DMS153 (cell line): ENCODE results near the gene LAMTOR4.
"Not testable (repeated sequence)": the region's sequence is repeated elsewhere in the genome, so short reads cannot be mapped to it uniquely, and the experiment has no call there.

ENCODE experiments used
- DNase-seq: peaks from one replicate; lab custom pipeline; 2025; lab: John Stamatoyannopoulos, UW

The LAMTOR4 gene

DNA sequence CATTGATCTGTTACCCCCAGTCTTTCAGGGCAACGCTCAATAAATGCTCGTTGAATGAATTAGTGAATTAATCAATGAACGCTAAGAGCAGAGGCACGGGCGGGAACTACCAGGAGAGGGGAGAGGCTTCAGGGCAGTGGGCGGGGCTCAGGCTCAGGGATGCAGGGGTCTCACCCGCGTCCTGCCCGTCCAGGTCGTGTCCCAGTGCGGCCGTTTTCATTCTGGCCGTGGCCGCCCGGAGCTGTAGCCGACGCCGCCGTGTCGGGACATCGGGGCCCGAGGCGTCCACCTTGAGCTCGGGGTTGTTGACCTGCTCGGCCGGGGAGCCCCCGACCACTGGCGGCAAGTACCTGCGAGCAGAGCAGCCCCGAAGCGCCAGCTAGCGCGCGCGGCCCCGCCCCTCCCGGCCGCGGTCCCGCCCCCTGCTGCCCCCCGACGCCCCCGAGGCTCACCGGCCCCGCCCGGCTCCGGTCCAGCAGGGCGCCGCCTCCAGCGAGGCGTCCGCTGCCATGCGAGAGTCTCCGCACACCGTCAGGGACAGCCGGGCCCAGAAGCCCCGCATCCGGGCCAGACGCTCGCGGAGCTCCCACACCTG is 22.5 kb downstream of the LAMTOR4 start:
- DNase-seq, result no peak

DNA sequence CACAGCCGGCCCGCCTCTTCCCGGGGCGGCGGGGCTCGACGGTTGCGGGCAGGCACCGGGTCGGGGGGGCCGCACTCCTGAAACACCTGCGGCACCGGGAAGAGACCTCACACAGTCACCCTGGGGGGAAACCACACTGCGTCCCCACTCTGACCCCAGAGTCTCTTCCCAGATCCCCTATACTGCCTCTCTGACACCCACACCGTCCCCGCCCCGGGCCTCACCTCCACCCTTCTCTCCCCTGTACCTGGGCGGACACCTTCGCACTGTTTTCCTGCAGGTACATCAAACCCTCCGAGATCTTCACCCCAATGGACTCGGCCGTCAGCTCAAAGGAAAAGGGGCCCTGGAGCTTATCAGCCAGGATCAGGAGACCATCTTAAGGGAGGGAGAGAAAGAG is 23.1 kb downstream of the LAMTOR4 start:
- DNase-seq, result no peak

DNA sequence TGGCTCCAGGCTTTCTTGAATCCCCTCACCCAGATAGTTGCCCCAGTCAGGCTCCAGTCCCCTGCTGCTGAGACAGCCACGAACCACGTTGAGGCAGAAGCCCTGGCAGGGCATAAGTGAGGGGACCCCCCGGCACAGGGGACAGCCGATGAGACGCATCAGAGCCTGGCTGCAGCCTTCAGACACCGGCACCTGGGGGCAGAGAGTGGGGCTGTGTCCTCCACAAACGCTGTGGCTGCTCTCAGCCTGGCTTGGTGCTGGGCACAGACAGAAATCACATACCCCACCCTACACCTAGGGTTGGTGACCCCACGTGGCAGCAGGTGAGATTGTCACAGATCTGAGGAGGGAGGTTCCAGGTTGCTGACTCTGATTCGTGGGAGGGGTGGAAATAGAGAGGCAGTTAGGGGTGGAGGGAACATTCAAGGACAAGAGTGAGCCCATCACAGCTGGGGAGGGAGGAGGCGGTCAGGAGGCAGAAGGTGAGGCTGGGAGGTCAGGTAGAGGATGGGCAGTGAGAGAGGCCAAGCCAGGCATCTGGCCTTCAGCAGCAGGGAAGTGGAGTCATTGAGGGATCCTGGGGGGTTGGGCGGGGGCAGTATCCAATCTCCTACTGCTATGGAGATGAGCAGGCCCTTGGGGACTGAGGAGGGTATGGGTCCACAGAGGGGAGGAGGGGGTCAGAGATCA is 25.2 kb downstream of the LAMTOR4 start:
- DNase-seq, result no peak

DNA sequence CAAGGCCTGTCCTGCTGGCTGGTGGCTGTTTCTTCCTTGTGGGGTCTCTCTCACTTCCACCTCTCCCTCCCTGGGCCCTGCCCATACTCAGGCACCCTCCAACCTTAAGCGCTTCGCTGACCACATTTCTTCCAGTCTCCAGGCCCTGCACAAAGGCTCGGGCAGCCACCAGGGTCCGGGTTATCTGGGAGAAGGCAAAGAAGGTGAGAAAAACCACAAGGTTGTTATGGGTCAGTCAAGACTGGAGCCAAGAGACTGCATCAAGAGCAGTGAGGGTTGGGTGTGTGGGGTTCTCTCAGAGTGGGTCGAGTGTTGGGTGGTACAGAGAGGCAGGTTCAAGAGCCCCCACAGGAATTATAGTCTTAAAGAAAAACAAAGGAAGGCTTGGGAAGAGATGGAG is 25.9 kb downstream of the LAMTOR4 start:
- no peak for DNase-seq

DNA sequence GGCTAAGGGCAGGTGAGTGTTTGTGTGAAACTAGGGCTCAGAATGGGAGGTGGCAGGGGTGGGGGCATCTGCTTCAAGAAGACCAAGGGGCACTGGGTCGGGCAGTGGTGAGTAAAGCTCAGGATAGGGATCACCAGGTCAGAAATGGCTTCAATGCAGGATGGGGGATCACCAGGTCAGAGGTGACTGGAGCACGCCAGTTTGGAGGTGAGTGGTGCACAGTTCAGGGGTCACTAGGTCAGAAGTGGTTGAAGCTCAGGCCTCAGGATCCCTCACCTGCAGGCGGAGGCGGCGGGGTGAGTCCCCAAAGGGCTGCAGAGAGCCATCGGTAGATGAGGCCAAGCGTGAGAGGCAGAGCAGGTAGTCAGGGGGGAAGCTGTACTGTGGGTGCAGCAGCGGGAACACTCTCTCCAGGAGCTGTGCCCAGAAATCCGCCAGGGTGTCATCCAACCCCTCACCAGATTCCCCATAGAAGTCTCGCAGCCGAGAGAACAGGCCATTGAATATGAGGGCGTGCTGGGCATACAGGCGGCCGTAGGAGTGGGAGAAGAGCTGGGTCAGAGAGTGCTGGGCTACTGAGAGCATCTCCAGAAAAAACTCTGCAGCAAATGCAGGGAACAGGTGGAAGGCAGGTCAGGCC is 26.7 kb downstream of the LAMTOR4 start:
- DNase-seq, result no peak

DNA sequence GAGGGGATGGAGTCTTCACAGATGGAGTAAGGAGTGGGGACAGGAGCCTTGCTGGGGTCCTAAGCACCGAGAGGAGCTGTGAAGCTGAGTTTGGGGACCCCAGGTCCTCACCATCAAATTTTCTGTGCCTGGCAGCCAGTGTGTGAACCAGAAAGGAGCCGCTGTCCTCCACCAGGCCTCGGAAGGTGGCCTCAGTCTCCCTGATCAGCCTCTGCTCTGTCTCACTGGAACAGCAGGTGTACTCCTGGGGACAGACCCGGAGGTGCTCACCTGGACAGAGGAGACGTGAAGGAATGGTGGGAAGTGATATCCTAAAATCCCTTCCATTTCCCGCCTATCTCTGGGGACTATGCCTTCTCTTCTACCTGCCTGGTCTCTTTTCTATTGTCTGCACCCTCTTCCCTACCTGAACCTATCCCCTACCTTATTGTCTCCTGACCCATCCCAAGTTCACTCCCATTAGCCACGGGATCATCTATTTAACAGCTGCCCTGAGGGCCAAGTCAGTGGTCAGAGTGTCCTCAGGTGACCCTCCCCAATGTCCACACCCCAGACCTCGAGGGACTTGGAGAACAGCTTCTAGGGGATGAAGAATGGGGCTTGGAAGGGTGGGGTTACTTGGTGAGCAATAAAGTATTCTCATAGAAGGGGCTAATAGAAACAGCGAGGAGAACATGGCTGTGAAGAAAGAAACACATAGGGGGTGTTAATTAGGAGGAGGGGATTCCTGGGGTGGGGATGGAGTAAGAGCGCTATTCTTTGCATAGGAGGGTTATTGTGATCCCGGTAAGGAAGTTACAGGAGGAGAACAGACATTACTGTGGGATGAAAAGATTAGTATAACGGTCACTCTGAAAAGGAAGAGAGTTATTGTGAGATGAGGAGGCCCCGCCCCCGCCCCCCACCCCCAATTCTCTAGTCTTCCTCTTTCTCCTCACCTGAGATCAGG is 27.7 kb downstream of the LAMTOR4 start:
- DNase-seq, result no peak

DNA sequence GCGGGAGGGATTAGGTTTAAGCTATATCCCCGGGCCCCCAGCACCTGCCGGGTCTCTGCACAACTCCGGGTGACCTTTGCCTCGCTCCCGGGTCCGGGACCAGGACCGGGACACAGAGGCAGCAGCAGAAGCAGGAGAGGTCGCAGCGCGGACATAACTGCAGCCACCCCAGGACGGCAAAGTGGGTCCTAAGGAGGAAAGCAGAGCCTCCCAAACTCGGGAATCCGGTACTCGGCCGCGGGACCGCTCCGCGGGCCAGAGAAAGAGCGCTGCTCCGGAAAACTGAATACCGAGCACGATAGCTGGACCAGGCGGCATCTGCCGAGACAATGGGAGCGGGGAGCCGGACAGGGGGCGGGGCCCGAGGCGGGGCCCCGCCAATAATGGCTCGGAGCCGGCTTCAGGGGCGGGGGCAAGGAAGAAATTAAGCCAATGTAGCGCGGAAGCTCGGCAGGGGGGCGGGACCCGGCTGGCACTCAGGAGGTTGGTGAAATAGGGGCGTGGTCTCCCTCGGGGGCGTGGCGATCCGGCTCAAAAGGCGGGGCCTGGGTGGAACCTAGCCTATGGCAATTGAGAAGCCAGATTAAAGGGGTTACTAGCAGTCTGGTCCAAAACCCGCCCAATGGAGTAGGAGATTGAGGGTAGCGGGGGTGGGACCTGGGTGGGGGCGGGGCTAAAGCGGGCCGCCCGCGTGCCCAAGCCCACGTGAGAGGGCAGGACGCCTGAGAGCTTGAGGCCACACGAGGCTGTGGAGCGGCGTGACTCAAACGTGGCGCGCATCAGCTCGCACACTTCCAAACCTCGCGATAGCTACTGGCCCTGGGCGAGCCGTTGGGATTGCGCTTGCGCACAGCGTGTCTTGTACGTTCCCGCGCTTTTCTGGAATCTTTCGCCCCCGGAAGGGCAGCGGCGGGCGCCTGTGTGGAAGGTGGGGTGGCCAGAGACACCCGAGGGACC is 28.6 kb downstream of the LAMTOR4 start, which contains the start of the genes GPC2 and STAG3:
Gene GPC2 (minus strand): TSS at position 337 of the 957 bp plus-strand sequence. CDS start 182 bp downstream, at position 155.
Gene STAG3 (plus strand): TSS at position 874 of the 957 bp plus-strand sequence. CDS start 2,639 bp downstream, outside the sequence.
- DNase-seq, result peak; percentile 97

DNA sequence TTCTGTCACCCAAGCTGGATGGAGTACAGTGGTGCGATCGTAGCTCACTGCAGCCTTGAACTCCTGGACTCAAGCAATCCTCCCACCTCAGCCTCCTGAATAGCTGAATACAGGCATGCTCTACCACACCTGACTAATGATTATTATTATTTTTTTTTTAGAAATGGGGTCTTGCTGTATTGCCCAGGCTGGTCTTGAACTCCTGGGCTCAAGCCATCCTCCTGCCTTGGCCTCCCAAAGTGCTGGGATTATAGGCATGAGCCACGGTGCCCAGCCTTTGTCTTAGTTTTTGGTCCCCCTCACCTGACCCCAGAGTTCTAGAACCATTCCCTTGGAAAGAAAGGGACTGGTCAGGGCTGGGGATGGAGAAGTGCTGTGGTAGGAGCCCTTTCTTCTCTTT is 31.4 kb downstream of the LAMTOR4 start:
- not testable (repeated sequence) for DNase-seq

DNA sequence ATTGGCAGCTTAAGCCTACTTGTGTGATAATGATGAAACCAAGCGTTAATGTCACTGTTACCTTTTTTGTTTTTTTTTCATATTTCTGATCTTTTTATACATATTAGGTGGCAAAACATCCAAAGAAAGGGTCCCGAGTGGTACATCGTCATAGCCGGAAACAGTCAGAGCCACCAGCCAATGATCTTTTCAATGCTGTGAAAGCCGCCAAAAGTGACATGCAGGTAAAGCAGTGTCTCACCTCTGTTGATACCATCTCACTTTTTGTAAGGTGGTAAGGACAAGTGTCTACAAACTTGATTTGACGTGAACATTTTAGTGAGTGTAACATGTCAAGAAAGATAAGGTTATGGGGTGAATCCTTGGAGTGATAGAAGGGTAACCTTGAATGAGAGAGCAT is 33.9 kb downstream of the LAMTOR4 start:
- DNase-seq, result not testable (repeated sequence)

DNA sequence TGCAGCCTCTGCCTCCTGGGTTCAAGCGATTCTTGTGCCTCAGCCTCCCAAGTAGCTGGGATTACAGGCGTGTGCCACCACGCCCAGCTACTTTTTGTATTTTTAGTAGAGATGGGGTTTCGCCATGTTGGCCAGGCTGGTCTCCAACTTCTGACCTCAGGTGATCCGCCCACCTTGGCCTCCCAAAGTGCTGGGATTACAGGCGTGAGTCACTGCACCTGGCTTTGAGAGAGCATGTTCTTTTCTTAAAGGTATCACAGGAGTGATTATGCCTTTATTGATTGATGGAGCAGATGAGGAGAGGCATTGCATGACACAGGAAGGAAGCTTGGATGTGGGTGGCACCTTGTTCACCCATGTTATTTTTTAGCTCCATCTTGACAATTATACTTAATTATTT is 34.4 kb downstream of the LAMTOR4 start:
- DNase-seq, result not testable (repeated sequence)

DNA sequence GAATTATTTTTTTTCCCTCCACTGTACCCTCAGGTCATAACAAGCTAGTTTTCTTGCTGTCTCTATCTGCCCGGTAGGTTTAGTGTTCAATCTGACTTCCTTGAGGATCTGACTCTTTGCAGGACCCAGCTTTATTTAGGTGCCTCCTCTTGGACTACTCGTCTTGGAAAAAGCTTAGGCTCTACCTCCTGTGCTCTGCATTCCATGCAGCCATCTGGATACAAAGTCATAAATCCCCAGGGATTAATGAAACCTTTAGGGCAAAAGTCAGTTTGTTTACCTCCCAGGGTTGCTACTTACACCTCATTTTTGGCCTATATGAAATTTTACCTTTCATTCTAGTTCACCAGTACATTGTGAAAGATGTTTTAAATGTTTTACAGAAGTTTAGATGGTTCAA is 37.0 kb downstream of the LAMTOR4 start:
- DNase-seq, result no peak

DNA sequence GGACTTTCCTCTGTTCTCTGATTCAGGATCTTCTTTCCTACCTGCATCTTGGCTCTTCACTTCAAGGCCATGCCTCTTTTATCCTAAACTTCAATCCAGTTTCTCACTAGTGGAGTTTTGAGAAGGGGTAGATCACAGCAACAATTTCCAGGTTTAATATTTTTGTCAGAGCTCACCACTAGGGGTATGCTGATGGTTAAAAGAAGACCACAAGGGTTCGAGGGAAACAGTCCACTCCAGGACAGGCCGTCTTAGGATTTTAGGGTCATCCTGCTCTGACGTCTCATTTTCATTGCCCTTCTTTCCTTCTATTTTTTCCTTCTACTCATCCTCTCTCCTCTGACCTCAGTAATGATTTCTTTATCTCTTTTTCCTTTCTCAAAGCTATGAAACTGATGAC is 40.3 kb downstream of the LAMTOR4 start:
- DNase-seq, result no peak

DNA sequence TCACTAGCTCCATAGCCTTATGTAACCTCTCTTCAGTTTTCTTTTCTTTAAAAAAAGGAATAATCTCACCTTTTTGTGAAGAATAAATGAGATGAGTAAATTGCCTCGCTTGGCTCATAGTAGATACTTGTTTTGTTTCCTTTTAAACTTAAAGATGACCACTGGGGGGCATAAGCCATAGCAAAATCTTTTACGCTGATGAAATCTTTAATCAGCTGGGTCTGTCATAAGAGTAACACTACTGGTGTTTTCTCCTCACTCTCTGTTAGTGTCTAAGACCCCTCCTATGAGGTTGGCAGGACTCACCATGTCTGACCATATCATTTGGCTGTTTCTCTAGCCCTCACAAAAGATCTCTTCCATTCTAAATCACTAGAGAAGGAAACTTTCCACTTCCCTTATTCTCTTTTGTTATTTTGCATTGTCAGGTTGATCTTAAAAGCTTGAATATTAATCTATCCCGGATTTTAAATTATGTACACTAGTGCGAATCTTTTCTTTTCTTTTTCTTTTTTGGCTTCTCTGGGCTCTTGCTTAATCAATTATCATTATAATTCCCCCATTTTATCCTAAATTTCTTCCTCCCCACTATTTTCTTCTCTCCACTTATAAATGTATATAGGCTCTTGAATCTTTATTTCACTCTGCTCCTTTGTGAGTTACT is 41.5 kb downstream of the LAMTOR4 start:
- no peak for DNase-seq

DNA sequence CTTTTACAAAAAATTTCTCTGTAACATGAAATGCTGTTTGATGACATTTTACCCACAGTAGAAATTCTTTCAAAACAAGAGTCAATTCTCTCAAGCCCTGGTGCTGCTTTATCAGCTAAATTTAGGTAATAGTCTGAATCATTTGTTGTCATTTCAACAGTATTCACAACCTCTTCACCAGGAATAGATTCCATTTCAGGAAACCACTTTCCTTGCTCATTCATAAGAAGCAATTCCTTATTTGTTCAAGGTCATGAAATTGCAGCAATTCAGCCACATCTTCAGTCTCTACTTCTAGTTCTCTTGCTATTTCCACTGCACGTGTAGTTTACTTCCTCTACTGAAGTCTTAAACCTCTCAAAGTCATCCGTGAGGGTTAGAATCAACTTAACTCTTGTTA is 43.1 kb downstream of the LAMTOR4 start:
- no peak for DNase-seq

DNA sequence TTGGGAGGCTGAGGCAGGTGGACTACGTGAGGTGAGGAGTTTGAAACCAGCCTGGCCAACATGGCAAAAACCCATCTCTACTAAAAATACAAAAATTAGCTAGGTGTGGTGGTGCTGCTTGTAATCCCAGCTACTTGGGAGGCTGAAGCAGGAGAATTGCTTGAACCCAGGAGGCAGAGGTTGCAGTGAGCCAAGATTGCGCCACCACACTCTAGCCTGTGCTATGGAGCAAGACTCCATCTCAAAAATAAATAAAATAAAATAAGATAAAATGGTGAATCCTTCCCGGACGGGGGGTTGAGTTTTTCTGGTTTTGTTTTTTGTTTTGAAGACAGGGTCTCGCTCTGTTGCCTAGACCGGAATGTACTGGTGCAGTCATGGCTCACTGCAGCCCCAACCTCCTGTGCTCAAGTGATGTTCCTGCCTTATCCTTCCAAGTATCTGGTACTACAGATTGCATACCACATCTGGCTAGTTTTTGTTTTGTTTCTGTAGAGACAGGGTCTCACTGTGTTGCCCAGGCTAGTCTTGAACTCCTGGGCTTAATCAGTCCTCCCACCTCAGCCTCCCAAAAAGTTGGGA is 43.7 kb downstream of the LAMTOR4 start:
- not testable (repeated sequence) for DNase-seq

DNA sequence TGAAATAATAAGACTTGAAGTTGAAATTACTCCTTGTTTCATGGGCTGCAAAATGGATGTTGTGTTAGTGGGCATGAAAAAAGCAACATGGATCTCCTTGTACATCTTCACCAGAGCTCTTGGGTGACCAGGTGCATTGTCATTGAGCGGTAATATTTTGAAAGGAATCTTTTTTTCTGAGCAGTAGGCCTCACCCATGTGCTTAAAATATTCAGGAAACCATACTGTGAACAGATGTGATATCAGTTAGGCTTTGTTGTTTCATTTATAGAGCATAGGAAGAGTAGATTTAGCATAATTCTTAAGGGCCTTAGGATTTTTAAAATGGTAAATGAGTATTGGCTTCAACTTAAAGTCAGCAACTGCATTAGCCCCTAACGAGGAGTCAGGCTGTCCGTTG is 44.3 kb downstream of the LAMTOR4 start:
- no peak for DNase-seq

DNA sequence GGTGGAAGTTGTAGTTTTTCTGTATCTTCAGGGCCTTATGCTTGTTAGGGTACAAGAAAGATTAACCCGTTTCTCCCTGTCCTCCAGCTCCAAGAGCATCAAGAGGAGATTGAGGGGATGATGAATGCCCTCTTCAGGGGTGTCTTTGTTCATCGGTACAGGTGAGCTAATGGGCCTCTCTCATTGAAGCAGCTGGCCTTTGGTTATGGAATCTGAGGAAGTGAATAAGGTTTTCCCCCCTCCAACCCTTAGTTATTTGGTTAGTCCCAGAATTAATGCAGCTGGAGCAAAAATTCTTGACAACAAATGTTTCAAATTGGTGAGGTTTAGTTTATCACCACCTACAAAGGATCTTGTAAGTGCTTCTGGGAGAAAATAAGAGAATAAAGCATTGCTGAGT is 46.5 kb downstream of the LAMTOR4 start:
- no peak for DNase-seq

DNA sequence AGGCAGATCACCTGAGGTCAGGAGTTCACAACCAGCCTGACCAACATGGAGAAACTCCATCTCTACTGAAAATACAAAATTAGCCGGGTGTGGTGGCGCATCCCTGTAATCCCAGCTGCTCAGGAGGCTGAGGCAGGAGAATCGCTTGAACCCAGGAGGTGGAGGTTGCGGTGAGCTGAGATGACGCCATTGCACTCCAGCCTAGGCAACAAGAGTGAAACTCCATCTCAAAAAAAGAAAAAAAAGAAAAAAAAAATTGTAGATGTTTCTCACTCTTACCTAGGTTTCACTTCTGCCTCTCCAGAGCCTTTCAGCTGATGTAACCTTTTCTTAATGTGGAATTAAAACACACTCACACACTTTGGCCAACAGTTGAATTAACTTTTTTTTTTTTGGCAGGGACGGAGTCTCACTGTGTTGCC is 47.2 kb downstream of the LAMTOR4 start:
- DNase-seq, result not testable (repeated sequence)

DNA sequence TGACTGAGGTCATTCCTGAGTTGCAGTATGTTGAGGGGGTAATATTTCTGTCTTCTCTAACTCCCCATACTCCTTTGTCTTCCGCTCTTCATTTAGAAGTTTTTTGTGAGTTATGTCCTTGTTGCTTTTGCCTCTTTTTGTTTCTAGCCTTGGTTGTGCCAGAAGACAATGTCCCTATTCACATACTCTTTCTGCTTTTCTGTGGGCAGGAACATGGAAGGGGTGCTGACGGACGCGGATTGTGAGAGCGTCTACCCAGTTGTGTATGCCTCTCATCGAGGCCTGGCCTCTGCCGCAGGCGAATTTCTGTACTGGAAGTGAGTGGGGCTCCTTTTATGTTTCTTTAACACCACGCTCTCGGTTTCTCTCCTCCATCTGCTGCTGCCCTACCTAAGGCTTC is 49.5 kb downstream of the LAMTOR4 start:
- no peak for DNase-seq

DNA sequence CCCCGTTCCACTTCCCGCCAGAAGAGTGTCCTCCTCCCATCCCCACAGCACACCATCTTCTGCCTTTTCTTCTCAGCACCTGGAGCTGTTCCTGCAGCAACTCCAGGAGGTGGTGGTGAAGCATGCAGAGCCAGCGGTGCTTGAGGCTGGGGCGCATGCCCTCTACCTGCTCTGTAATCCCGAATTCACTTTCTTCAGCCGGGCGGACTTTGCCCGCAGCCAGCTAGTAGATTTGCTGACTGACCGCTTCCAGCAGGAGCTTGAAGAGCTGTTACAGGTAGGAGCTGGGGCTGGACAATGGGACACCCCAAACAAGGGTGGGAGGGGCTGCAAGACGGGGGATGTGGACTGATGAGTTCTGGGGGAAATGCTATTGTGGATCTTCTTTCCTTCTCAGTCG is 52.0 kb downstream of the LAMTOR4 start:
- no peak for DNase-seq
